Left hindlimb (tissue), 1 donor: ENCODE measurements around the gene CCDC170.
"Not testable (repeated sequence)": the region's sequence is repeated elsewhere in the genome, so short reads cannot be mapped to it uniquely, and the experiment has no call there.

Source experiments
- DNase-seq: peaks from one replicate; pipeline ENCODE4 v3.0.0-alpha.2; 2018

CCDC170 gene

GRCh38 chr6:151494235-151494935, 568 bp downstream of the CCDC170 start:
- peak; percentile 78 for DNase-seq

GRCh38 chr6:151494936-151495320, 1.1 kb downstream of the CCDC170 start:
- no peak for DNase-seq

GRCh38 chr6:151495380-151495779, 1.6 kb downstream of the CCDC170 start:
- DNase-seq = no peak

DNA sequence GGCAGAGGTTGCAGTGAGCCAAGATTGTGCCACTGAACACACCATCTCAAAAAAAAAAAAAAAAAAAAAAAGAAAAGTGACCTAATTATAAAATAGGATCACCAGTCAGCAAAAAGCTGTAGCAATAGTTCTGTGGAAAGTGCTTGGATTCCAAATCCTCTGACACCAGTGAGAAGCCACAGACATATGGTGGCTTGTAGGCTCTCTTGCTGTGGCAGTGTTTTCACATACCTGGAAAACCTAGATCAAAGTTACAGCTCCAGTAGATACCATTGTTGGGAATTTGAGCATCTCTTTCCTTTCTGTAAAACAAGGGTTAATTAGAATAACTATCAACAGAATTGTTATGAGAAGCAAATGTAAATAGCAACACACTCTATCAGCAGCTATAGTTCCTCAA, 4.1 kb downstream of the CCDC170 start:
- DNase-seq = no peak

- DNase-seq = no peak
Observed at GRCh38 chr6:151498327-151498726, 4.5 kb downstream of the CCDC170 start.

- no peak for DNase-seq
Observed at GRCh38 chr6:151499551-151499950, 5.7 kb downstream of the CCDC170 start.

- no peak for DNase-seq
Observed at GRCh38 chr6:151501511-151502136, 7.8 kb downstream of the CCDC170 start.

- DNase-seq = no peak
Observed at GRCh38 chr6:151502499-151502898, 8.7 kb downstream of the CCDC170 start.

- DNase-seq = no peak
Observed at GRCh38 chr6:151506761-151507160, 12.9 kb downstream of the CCDC170 start.

DNA sequence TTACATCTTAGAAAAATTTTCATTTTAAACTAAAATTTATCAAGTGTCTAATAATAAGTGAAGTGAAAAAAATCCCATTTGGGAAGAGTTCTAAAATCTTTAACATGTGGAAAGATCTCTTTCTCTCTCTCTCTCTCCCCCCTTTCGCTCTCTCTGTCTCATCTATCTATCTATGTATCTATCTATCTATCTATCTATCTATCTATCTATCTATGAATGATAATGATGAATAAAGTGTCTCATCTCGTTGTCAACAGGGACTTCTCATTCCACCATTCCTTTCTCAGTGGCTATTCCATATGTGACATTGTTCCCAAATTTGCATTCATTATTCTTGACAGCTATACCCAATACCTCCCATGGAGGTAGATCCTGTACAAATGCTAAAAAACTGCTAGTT, 15.2 kb downstream of the CCDC170 start:
- no peak for DNase-seq

GRCh38 chr6:151512481-151512880, 18.7 kb downstream of the CCDC170 start:
- DNase-seq = no peak

GRCh38 chr6:151514000-151514730, 20.3 kb downstream of the CCDC170 start:
- no peak for DNase-seq

DNA sequence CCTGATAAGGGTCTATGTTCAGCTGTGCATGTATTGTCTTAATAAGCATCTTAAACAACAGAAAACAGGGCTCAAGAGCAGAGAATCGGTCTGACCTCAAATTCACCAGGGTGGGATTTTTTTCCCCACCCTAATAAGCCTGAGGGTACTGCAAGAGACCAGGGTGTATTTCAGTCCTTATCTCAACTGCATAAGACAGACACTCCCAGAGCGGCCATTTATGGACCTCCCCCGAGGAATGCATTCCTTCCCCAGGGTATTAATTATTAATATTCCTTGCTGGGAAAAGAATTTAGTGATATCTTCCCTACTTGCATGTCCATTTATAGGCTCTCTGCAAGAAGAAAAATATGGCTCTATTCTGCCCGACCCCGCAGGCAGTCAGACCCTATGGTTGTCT, 25.2 kb downstream of the CCDC170 start:
- not testable (repeated sequence) for DNase-seq

GRCh38 chr6:151523034-151523433, 29.2 kb downstream of the CCDC170 start:
- no peak for DNase-seq

DNA sequence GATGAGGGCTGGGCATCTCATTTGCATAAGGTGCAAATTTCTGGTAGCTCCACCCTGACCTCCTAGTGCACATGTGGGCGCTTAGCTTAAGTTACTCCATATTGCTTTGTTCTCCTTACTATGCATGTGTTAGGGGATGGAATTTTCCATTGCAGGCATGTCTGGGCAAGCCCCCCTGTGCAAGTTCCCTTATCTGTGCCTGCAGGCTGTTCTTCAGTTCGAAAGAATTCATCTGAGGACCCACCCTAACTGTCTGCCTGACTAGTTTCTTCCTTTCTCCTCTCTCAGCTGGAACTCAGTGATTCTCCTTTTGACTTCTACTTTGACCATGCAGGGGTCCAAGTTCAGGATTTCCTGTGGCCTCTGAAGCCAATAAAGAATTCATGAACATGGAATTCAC, 30.2 kb downstream of the CCDC170 start:
- DNase-seq = no peak

DNA sequence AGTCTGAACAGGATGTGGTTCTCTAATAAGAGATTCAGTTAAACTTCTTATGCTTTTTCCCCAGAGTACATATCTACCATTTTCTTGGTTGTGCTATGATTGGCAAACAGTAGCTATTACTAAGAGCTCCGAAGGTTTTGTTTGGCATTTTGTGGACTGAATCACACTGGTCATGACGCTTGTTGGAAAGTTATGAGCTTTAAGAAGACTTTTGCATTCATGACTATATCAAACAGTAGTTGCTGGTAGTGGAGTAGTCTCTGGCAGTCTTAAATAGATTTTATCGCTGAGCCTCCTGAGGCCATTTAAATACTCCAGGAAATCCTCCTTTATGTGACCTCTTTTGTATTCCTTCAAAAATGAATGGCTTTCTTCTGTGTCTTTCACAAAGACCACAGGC, 40.8 kb downstream of the CCDC170 start:
- no peak for DNase-seq

DNA sequence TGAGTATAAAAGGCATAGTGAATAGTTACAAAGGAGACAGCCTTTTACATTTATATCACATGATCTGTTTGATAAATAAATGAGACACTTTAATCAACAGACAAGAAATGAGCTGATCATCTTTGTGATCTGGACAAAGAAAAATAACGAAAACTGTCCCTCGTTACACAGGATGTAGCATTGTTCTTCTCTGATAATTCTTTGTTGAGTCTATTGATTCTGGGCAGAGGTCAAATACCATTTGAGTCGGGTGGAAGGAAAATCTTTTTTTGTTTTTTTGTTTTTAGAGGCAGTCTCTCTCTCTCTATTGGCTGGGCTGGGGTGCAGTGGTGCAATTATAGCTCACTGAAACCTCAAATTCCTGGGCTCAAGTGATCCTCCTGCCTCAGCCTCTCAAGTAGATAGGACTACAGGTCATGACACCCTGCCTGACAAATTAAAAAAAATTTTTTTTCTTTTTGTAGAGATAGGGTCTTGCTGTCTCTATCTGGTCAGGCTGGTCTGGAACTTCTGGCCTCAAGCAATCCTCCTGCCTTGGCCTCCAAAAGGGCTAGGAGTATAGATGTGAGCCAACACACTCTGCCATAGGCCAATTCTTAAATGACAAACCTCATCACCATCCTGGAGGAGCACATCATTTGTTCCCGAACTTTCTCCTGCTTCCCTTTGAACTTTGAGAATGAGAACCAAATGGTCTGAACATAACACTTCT, 41.8 kb downstream of the CCDC170 start:
- no peak for DNase-seq

- DNase-seq = peak; percentile 39
Observed at GRCh38 chr6:151536188-151536479, 42.3 kb downstream of the CCDC170 start.

DNA sequence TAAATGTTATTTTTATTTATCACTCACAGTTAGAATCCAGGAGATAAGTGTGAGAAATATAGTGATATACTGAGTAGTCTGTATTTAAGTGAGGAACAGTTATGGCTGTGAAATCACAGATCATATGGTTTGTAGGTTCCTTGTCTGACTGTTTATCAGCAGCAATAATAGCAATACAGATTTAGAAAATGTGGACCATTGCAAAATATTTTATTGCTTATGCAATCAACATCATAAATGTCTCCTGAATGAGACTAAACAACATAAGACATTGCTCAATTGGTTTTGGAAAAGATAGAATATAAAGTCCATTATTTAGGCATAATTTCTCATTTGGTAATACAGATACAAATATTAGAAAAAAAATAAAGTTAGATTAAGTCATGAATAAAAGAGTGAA, 43.7 kb downstream of the CCDC170 start:
- no peak for DNase-seq

- DNase-seq = no peak
Observed at GRCh38 chr6:151539506-151540268, 45.9 kb downstream of the CCDC170 start.

DNA sequence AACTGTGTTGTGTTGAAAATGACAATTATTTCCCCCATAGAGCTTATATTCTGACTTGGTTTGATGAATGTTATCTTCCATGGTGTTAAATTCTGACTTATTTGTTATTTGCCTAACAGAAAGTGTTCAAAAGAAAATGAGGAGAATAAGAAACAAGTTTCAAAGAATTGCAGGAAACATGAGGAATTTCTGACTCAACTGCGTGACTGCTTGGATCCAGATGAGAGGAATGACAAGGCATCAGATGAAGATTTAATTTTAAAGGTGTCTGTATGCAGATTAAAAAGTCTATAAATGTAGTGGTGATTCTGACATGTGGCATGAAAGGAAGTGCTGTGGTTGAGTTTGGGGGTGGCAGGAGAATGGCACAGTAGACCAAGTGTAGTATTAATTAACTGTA, 50.6 kb downstream of the CCDC170 start:
- DNase-seq = no peak

DNA sequence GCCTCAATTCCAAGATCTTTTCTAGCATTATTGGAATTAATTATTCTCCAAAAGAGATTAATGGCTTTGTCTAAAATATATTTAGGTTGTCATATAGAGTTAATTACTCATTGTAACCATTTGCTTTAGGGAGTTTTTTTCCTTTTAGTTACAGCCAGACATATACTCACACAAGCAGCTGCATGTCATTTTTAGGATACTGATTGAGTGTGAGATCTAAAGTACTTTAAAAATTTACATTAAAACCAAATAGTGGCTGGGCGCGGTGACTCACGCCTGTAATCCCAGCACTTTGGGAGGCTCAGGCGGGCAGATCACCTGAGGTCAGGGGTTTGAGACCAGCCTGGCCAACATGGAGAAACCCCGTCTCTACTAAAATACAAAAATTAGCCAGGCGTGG, 51.1 kb downstream of the CCDC170 start:
- DNase-seq = not testable (repeated sequence)
